Mucosa of descending colon (tissue), 3 donors: ENCODE measurements around the gene FBXW11. TPM values are rescaled to one million over a fixed set of nuclear protein-coding genes. Genes with fewer than 3 reads are reported as not detected.

ENCODE experiments used
- ATAC-seq: fragments of 200-7000 bp; cut with Tn5 transposase; one replicate; pipeline ENCODE4 v1.9.1; 2020; ENCODE audit warnings: mild to moderate bottlenecking, moderate library complexity
- DNase-seq, 3 donors: peaks; one replicate each; pipeline ENCODE4 v3.0.0-alpha.2; 2020
- H3K36me3 ChIP-seq: fragments of 200-600 bp; one replicate; pipeline ENCODE4 v1.8.0; 2021; ENCODE audit warnings: low read depth, mild to moderate bottlenecking
- H3K4me1 ChIP-seq: fragments of 200-600 bp; one replicate; pipeline ENCODE4 v1.8.0; 2021; ENCODE audit warnings: low read depth, mild to moderate bottlenecking
- H3K4me3 ChIP-seq: fragments of 200-600 bp; one replicate; pipeline ENCODE4 v1.8.0; 2021; ENCODE audit warnings: mild to moderate bottlenecking
- H3K9me3 ChIP-seq: fragments of 200-600 bp; one replicate; pipeline ENCODE4 v1.8.0; 2021; ENCODE audit warnings: mild to moderate bottlenecking
- CTCF ChIP-seq: fragments of 200-600 bp; IDR thresholded peaks from one replicate; pipeline ENCODE4 v1.8.0; 2022; ENCODE audit warnings: antibody characterized with exemption, mild to moderate bottlenecking
- intact Hi-C, 2 donors: fragments of 100-400 bp; cut with DNase I in 1 of 2; cut with micrococcal nuclease in 1 of 2; formaldehyde crosslinking; loops; one replicate each; pipeline versions ENCODE4 v1.11.0 to v1.11.1; 2022; cut with DNase I, micrococcal nuclease
- total RNA-seq, 3 donors: library from RNA; stranded (reverse); fragmentation: NEBNext Ultra II Directional in 2 of 3; extraction: Animal tissue kit (Norgen Biotek cat#: 25700) in 2 of 3; gene quantifications; one replicate each; pipeline versions ENCODE4 v1.2.1 to v1.2.4, GENCODE V29; 2021 to 2023
- donor health status: DM: no; HTN: no; CAD: no; lungs with moderate emphysema.
- donor health status: DM: no; HTN: no; CAD: no.
- donor health status: DM: no; HTN: yes; CAD: no.

Gene FBXW11
- total RNA-seq, 3 donors from 2014 or later, result 37.2 to 50.2 (median 39.5) TPM

GRCh38 chr5:171899792-171900191 is 106.6 kb downstream of the FBXW11 start:
- H3K9me3 ChIP-seq, result no peaks in the 10 kb centered on the region
- no peak overlapping the region for H3K4me3 ChIP-seq
- no peak for ATAC-seq
- no peak for DNase-seq
- H3K36me3 ChIP-seq, result no peaks in the 10 kb centered on the region
- intact Hi-C loops, result loop anchor here in 1 of 2 donors (10.0 kb wide), 1 partner anchor 485 kb away; the partner anchor contains the start of gene FGF18
- no peak for TF ChIP-seq CTCF
- H3K4me1 ChIP-seq, result no peaks in the 10 kb centered on the region

DNA sequence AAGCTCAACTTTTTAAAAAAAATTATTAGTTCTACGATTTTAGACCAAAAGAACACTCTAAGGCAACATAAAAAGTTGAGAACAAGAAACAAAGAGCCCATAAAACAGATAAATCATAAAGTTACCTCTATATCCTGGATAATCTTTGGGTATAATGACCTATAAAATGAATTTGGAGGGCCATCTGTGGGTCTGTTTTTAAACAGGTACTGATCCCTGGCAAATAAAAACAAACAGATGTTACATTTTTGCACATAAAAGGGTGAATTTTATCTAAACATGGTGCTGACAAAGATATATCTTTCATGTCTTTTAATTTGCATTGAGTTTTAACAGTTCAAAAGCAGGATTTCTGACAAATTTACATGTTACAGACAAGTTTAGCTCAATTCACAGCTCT is 107.6 kb downstream of the FBXW11 start:
- no peak for ATAC-seq
- H3K9me3 ChIP-seq, result no peaks in the 10 kb centered on the region
- DNase-seq, result no peak
- H3K4me1 ChIP-seq, result no peaks in the 10 kb centered on the region
- no peak for TF ChIP-seq CTCF
- H3K4me3 ChIP-seq, result no peak overlapping the region
- H3K36me3 ChIP-seq, result no peaks in the 10 kb centered on the region
- intact Hi-C loops, result loop anchor here in 1 of 2 donors (10.0 kb wide), 1 partner anchor 484 kb away; the partner anchor contains the start of gene FGF18

- TF ChIP-seq CTCF, result no peak
- H3K4me3 ChIP-seq, result no peak overlapping the region
- no peaks in the 10 kb centered on the region for H3K36me3 ChIP-seq
- ATAC-seq, result no peak
- no peaks in the 10 kb centered on the region for H3K9me3 ChIP-seq
- intact Hi-C loops, result loop anchor here in 1 of 2 donors (10.0 kb wide), 1 partner anchor 484 kb away; the partner anchor contains the start of gene FGF18
- no peak for DNase-seq
- H3K4me1 ChIP-seq, result no peaks in the 10 kb centered on the region
Measured at GRCh38 chr5:171898386-171898785, 108.1 kb downstream of the FBXW11 start.

DNA sequence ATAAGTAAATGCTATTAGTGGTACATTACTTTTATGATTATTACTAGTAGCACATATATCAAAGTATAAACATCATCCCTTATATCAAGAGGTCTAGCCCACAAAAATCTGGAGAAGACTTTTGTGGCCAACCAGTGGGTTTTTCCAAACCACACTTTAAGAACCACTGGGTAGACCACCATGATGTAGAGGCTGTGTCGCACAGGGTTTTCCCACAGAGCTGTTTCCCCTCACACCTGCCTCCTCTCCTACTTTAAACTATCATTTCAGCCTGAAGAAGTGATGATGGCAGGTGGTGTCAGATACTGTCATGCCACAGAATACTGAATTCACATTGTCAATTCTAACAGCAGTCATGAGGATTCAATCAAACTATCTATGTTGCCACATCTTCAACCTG is 109.2 kb downstream of the FBXW11 start:
- no peaks in the 10 kb centered on the region for H3K9me3 ChIP-seq
- no peak for DNase-seq
- intact Hi-C loops, result loop anchor here in 1 of 2 donors (10.0 kb wide), 1 partner anchor 482 kb away; the partner anchor contains the start of gene FGF18
- no peaks in the 10 kb centered on the region for H3K36me3 ChIP-seq
- TF ChIP-seq CTCF, result no peak
- ATAC-seq, result no peak
- no peak overlapping the region for H3K4me3 ChIP-seq
- no peaks in the 10 kb centered on the region for H3K4me1 ChIP-seq

DNA sequence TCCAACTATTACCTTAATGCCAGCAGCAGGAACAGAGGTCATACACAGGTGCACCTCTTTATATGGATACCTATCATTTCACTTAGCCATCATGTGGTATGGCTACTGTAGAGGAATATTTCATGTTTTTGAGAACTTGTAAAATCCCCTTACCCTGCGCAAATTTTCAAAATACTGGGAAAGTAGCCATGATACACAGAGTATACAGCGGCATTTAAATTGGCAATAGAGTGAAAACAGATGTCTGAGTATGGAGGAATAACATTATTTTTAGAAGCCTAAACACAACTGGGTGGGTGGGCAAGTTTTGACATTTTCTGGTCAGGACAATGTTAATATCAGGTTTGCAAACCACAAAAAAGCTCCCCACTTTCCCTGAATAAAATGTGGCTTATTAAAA is 111.4 kb downstream of the FBXW11 start:
- Histone ChIP-seq H3K9me3 (no peaks in the 10 kb centered on the region), H3K36me3 (no peaks in the 10 kb centered on the region), H3K4me1 (no peaks in the 10 kb centered on the region), H3K4me3 (no peak overlapping the region)
- DNase-seq (no peak), ATAC-seq (no peak)
- intact Hi-C loops, result loop anchor here in 1 of 2 donors (10.0 kb wide), 1 partner anchor 480 kb away; the partner anchor contains the start of gene FGF18
- no peak for TF ChIP-seq CTCF
